Activated CD8-positive, alpha-beta memory T cell treated with anti-CD3 and anti-CD28 coated beads, Interleukin-2, amount 50 U/mL, for 1 hour (primary cell): ENCODE results near the gene GBE1.
"Not testable (repeated sequence)": the region's sequence is repeated elsewhere in the genome, so short reads cannot be mapped to it uniquely, and the experiment has no call there.

Experiments used
- DNase-seq: peaks from one replicate; pipeline ENCODE4 v3.0.0-alpha.2; 2020; ENCODE audit errors: extremely low read depth

GBE1 gene

GRCh38 chr3:81753416-81754027 lies 7.9 kb downstream of the GBE1 start:
- no peak for DNase-seq

GRCh38 chr3:81752604-81753003 lies 8.8 kb downstream of the GBE1 start:
- no peak for DNase-seq

- DNase-seq = no peak
Observed at GRCh38 chr3:81749265-81749664, 12.2 kb downstream of the GBE1 start.

- DNase-seq = not testable (repeated sequence)
Observed at GRCh38 chr3:81747280-81747679, 14.2 kb downstream of the GBE1 start.

GRCh38 chr3:81744366-81744765 lies 17.1 kb downstream of the GBE1 start:
- DNase-seq = no peak

GRCh38 chr3:81743096-81744025 lies 18.1 kb downstream of the GBE1 start:
- DNase-seq = no peak

GRCh38 chr3:81742581-81742980 lies 18.9 kb downstream of the GBE1 start:
- DNase-seq = no peak

- no peak for DNase-seq
Observed at GRCh38 chr3:81741216-81741615, 20.2 kb downstream of the GBE1 start.

GRCh38 chr3:81740731-81741130 lies 20.7 kb downstream of the GBE1 start:
- no peak for DNase-seq

- no peak for DNase-seq
Observed at GRCh38 chr3:81735334-81735733, 26.1 kb downstream of the GBE1 start.

GRCh38 chr3:81734742-81735141 lies 26.7 kb downstream of the GBE1 start:
- DNase-seq = no peak

- DNase-seq = no peak
Observed at GRCh38 chr3:81732642-81733041, 28.8 kb downstream of the GBE1 start.

- DNase-seq = no peak
Observed at GRCh38 chr3:81728766-81729544, 32.5 kb downstream of the GBE1 start.

- DNase-seq = no peak
Observed at GRCh38 chr3:81726735-81727134, 34.7 kb downstream of the GBE1 start.

GRCh38 chr3:81726132-81726531 lies 35.3 kb downstream of the GBE1 start:
- no peak for DNase-seq

- DNase-seq = no peak
Observed at GRCh38 chr3:81723732-81724313, 37.6 kb downstream of the GBE1 start.

- no peak for DNase-seq
Observed at GRCh38 chr3:81718311-81718710, 43.1 kb downstream of the GBE1 start.

GRCh38 chr3:81716870-81717509 lies 44.5 kb downstream of the GBE1 start:
- no peak for DNase-seq

GRCh38 chr3:81713031-81713430 lies 48.4 kb downstream of the GBE1 start:
- no peak for DNase-seq

GRCh38 chr3:81709606-81710005 lies 51.8 kb downstream of the GBE1 start:
- no peak for DNase-seq

- no peak for DNase-seq
Observed at GRCh38 chr3:81707996-81708395, 53.4 kb downstream of the GBE1 start.

- DNase-seq = no peak
Observed at GRCh38 chr3:81702126-81702525, 59.3 kb downstream of the GBE1 start.
